ENCODE data around the gene ABHD6. TPM values are rescaled to one million over a fixed set of nuclear protein-coding genes. Genes with fewer than 3 reads are reported as not detected.

Gene ABHD6
- polyA plus RNA-seq, 1 donor from 2014 or later: 38.9 TPM

GRCh38 chr3:58216496-58217195 lies 20.9 kb upstream of the ABHD6 start:
- no peaks in the 10 kb centered on the region for H3K9me2 ChIP-seq (ENCODE audit: insufficient read depth, low read length)
- H3K4me2 ChIP-seq (ENCODE audit: low read length): no peak overlapping the region
- no peaks in the 10 kb centered on the region for H3F3A ChIP-seq (ENCODE audit: insufficient read depth, low read length, poor library complexity, severe bottlenecking)
- H3K9me3 ChIP-seq (ENCODE audit: low read length): no peaks in the 10 kb centered on the region
- H3K4me3 ChIP-seq (ENCODE audit: low read length): no peak overlapping the region
- H4K20me1 ChIP-seq (ENCODE audit: insufficient read depth): no peaks in the 10 kb centered on the region
- H3K27ac ChIP-seq (ENCODE audit: low read length): no peak overlapping the region
- H3K9ac ChIP-seq (ENCODE audit: low read length): no peak overlapping the region
- H3K79me2 ChIP-seq (replicated peaks; ENCODE audit: insufficient read depth, low read length): no peaks in the 10 kb centered on the region
- no peak overlapping the region for H2AFZ ChIP-seq (ENCODE audit: low read depth, low read length)
- H3K27me3 ChIP-seq (ENCODE audit: insufficient read depth, low read depth, low read length): no peaks in the 10 kb centered on the region
- H3K36me3 ChIP-seq (ENCODE audit: insufficient read depth, low read length): no peaks in the 10 kb centered on the region
- TF ChIP-seq EP300 (conservative IDR thresholded peaks at IDR 0.05; ENCODE audit: poor library complexity, severe bottlenecking): no peak
- TF ChIP-seq POLR2AphosphoS5 (IDR thresholded peaks at IDR 0.05): no peak
- TF ChIP-seq EZH2 (IDR thresholded peaks at IDR 0.05; ENCODE audit: borderline replicate concordance, insufficient read depth, low read length, poor library complexity, severe bottlenecking): no peak
- TF ChIP-seq TAF1 (IDR thresholded peaks at IDR 0.05; ENCODE audit: low read depth): no peak
- TF ChIP-seq, protein P1, sequence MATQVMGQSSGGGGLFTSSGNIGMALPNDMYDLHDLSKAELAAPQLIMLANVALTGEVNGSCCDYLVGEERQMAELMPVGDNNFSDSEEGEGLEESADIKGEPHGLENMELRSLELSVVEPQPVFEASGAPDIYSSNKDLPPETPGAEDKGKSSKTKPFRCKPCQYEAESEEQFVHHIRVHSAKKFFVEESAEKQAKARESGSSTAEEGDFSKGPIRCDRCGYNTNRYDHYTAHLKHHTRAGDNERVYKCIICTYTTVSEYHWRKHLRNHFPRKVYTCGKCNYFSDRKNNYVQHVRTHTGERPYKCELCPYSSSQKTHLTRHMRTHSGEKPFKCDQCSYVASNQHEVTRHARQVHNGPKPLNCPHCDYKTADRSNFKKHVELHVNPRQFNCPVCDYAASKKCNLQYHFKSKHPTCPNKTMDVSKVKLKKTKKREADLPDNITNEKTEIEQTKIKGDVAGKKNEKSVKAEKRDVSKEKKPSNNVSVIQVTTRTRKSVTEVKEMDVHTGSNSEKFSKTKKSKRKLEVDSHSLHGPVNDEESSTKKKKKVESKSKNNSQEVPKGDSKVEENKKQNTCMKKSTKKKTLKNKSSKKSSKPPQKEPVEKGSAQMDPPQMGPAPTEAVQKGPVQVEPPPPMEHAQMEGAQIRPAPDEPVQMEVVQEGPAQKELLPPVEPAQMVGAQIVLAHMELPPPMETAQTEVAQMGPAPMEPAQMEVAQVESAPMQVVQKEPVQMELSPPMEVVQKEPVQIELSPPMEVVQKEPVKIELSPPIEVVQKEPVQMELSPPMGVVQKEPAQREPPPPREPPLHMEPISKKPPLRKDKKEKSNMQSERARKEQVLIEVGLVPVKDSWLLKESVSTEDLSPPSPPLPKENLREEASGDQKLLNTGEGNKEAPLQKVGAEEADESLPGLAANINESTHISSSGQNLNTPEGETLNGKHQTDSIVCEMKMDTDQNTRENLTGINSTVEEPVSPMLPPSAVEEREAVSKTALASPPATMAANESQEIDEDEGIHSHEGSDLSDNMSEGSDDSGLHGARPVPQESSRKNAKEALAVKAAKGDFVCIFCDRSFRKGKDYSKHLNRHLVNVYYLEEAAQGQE (IDR thresholded peaks at IDR 0.05; ENCODE audit: borderline replicate concordance): no peak
- no peak for TF ChIP-seq SMC3 (conservative IDR thresholded peaks at IDR 0.05; ENCODE audit: poor library complexity)

DNA sequence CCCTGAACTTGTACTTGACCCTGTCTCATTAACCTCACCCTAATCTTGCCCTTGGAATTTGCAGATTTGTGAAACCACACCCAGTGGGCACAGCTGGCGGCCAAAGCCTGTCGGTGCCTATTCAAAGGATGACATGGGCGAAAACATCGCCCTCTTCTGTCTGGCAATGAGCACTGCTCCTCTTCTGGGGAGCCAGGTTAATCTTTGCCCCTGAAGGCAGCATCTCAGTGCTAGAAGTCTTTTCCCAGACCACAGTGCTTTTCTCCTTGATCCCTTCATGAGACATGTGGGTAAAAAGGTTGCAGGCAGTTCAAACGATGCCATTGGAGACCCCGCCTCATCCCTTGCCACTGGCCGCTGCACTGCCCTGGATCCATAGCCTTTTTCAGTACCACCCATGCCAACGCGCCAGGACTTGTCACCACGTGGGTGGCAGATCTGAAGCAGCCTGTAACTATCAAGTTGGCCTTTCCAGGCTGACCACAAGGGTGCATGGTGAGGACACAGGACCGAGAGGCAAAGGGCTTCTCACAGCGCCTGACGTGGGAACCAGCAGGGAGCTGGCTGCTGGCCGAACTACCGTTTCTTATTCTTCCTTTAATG lies 20.3 kb upstream of the ABHD6 start:
- Histone ChIP-seq H2AFZ (ENCODE audit: low read depth, low read length) (no peak overlapping the region), H3K9ac (ENCODE audit: low read length) (no peak overlapping the region), H3K79me2 (replicated peaks; ENCODE audit: insufficient read depth, low read length) (no peaks in the 10 kb centered on the region), H3K27ac (ENCODE audit: low read length) (no peak overlapping the region), H3K9me3 (ENCODE audit: low read length) (no peaks in the 10 kb centered on the region), H3K4me2 (ENCODE audit: low read length) (no peak overlapping the region), H3F3A (ENCODE audit: insufficient read depth, low read length, poor library complexity, severe bottlenecking) (no peaks in the 10 kb centered on the region), H3K27me3 (ENCODE audit: insufficient read depth, low read depth, low read length) (no peaks in the 10 kb centered on the region), H3K4me3 (ENCODE audit: low read length) (no peak overlapping the region), H3K9me2 (ENCODE audit: insufficient read depth, low read length) (no peaks in the 10 kb centered on the region), H3K36me3 (ENCODE audit: insufficient read depth, low read length) (no peaks in the 10 kb centered on the region), H4K20me1 (ENCODE audit: insufficient read depth) (no peaks in the 10 kb centered on the region)
- TF ChIP-seq SMC3 (conservative IDR thresholded peaks at IDR 0.05; ENCODE audit: poor library complexity) (no peak), MXI1 (conservative IDR thresholded peaks at IDR 0.05; ENCODE audit: poor library complexity, severe bottlenecking) (no peak), EZH2 (IDR thresholded peaks at IDR 0.05; ENCODE audit: borderline replicate concordance, insufficient read depth, low read length, poor library complexity, severe bottlenecking) (no peak), RAD21 (conservative IDR thresholded peaks at IDR 0.05) (peak; percentile 21), CTCF (IDR thresholded peaks at IDR 0.05; ENCODE audit: poor library complexity, severe bottlenecking) (peak; percentile 62), TAF1 (IDR thresholded peaks at IDR 0.05; ENCODE audit: low read depth) (no peak), POLR2AphosphoS5 (IDR thresholded peaks at IDR 0.05) (no peak), EP300 (conservative IDR thresholded peaks at IDR 0.05; ENCODE audit: poor library complexity, severe bottlenecking) (no peak)
- TF ChIP-seq, protein P1 (IDR thresholded peaks at IDR 0.05; ENCODE audit: borderline replicate concordance): no peak

All from neural cell (in vitro differentiated cells).